ENCODE results near the gene PLXNA4.

DNA sequence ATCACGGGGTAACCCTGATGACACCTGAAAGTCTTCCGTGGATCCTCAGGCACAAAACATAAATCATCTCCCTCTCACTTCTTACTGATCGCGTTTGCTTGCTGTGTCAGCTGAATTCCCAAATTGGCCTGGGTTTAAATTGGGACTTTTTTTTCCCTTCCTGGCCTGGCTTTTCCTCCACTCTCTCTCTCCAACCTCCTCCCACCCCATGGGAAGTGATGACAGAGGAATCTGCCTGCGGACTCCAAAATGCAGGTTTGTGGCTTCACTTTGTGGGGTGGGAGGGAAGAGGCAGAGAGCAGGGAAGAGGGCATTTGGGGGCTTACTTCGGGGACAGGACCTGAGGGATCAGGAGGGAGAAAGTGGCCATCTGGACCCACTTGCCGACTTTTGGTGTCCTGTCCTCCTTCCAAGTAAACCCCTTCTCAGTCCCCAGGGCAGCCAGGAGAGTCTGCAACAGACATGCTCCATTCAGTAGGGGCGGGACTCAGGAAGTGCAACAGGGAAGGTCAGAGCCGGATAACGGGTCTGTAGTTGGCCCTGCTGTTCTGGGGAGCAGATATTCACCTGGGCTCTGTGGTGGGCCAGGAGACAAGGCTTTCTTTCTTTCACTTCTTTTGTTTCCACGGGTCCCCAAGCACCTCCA lies 172.7 kb downstream of the PLXNA4 start:
- TF ChIP-seq POLR2A (IDR thresholded peaks at IDR 0.05; ENCODE audit: low read length) = no peak
- no peak for TF ChIP-seq GATA1 (IDR thresholded peaks at IDR 0.05; ENCODE audit: low read depth, low read length)

Measured in erythroblast (primary cell).